IMR-90 (cell line): ENCODE data around the gene SEZ6L. TPM values are rescaled to one million over a fixed set of nuclear protein-coding genes. Genes with fewer than 3 reads are reported as not detected.

Experiments used
- ATAC-seq: fragments of 200-7000 bp; cut with Tn5 transposase; 2 replicates; pipeline ENCODE4 v1.9.1; 2020; ENCODE audit warnings: low read depth, mild to moderate bottlenecking, moderate library complexity
- BruUV-seq: library from RNA; stranded (reverse); fragments of 400-500 nt; replicated peaks from 2 replicates; lab custom pipeline; 2021; lab: Mats Ljungman, UMichigan
- CTCF ChIA-PET: fragments of 300-600 bp; formaldehyde crosslinking; extraction: SDS; loops from one replicate; lab custom pipeline; 2021; ENCODE audit warnings: antibody characterized with exemption; lab: Yijun Ruan, JAX
- POLR2A ChIA-PET: fragments of 300-600 bp; sonication (Branson Sonifier 250); formaldehyde crosslinking; loops from one replicate; lab custom pipeline; 2022; ENCODE audit warnings: antibody characterized with exemption; ENCODE audit not compliant: unreplicated experiment; lab: Charles Lee
- DNase-seq: peaks from one replicate; pipeline ENCODE4 v3.0.0; 2013
- H2AFZ ChIP-seq: replicated peaks from 2 replicates; pipeline ENCODE3; 2013; ENCODE audit warnings: low read length, mild to moderate bottlenecking; ENCODE audit not compliant: poor library complexity
- H2AK5ac ChIP-seq: 2 replicates; pipeline ENCODE4 v1.6.1; 2013; ENCODE audit warnings: low read depth, low read length, inconsistent platforms
- H2AK9ac ChIP-seq: replicated peaks from 2 replicates; pipeline ENCODE3; 2013; ENCODE audit warnings: mild to moderate bottlenecking, low read depth, low read length, moderate library complexity; ENCODE audit not compliant: poor library complexity
- H2BK120ac ChIP-seq: 2 replicates; pipeline ENCODE4 v1.6.1; 2013; ENCODE audit warnings: low read depth, low read length, inconsistent platforms
- H2BK15ac ChIP-seq: 3 replicates; pipeline ENCODE4 v1.6.1; 2013; ENCODE audit warnings: low read depth, low read length, inconsistent platforms
- H2BK20ac ChIP-seq: 2 replicates; pipeline ENCODE4 v1.6.1; 2013; ENCODE audit warnings: low read depth, mild to moderate bottlenecking, inconsistent platforms, low read length, moderate library complexity
- H2BK5ac ChIP-seq: 2 replicates; pipeline ENCODE4 v1.6.1; 2013; ENCODE audit warnings: mild to moderate bottlenecking, low read depth, low read length, inconsistent platforms; ENCODE audit not compliant: poor library complexity, severe bottlenecking
- H3K14ac ChIP-seq: replicated peaks from 2 replicates; pipeline ENCODE4 v1.6.1; 2013; ENCODE audit warnings: low read depth, low read length, inconsistent platforms
- H3K18ac ChIP-seq: 2 replicates; pipeline ENCODE4 v1.6.1; 2013; ENCODE audit warnings: low read depth, low read length, control low read depth
- H3K23ac ChIP-seq: 2 replicates; pipeline ENCODE4 v1.6.1; 2013; ENCODE audit warnings: low read depth, low read length, inconsistent platforms
- H3K27ac ChIP-seq: 2 replicates; pipeline ENCODE4 v1.5.1; 2013; ENCODE audit warnings: mild to moderate bottlenecking, control low read depth, low read length; ENCODE audit not compliant: insufficient read depth
- H3K27me3 ChIP-seq: 2 replicates; pipeline ENCODE4 v1.6.1; 2013; ENCODE audit warnings: low read length; ENCODE audit not compliant: control insufficient read depth, insufficient read depth
- H3K36me3 ChIP-seq: 2 replicates; pipeline ENCODE4 v1.6.1; 2013; ENCODE audit warnings: low read length, mixed read lengths; ENCODE audit not compliant: control insufficient read depth, insufficient read depth
- H3K4ac ChIP-seq: 2 replicates; pipeline ENCODE4 v1.6.1; 2013; ENCODE audit warnings: low read depth, low read length, inconsistent platforms
- H3K4me1 ChIP-seq: 2 replicates; pipeline ENCODE4 v1.6.1; 2013; ENCODE audit warnings: low read length, mixed read lengths; ENCODE audit not compliant: control insufficient read depth, insufficient read depth
- H3K4me2 ChIP-seq: 2 replicates; pipeline ENCODE4 v1.6.1; 2013; ENCODE audit warnings: low read depth, mild to moderate bottlenecking, control low read depth, low read length, moderate library complexity
- H3K4me3 ChIP-seq: 2 replicates; pipeline ENCODE4 v1.5.1; 2013; ENCODE audit warnings: low read depth, mild to moderate bottlenecking, control low read depth, low read length, moderate library complexity; ENCODE audit not compliant: insufficient read depth
- H3K56ac ChIP-seq: 2 replicates; pipeline ENCODE4 v1.6.1; 2013; ENCODE audit warnings: low read length, inconsistent platforms; ENCODE audit not compliant: insufficient read depth; ENCODE audit errors: extremely low read depth
- H3K79me1 ChIP-seq, 2 experiments: 2 replicates each; pipeline ENCODE4 v1.6.1; 2013; ENCODE audit warnings: low read length in 2 of 2, inconsistent platforms in 1 of 2, low read depth in 1 of 2
- H3K9ac ChIP-seq: 2 replicates; pipeline ENCODE4 v1.6.1; 2013; ENCODE audit warnings: low read depth, low read length, control low read depth
- H3K9me1 ChIP-seq: 2 replicates; pipeline ENCODE4 v1.6.1; 2013; ENCODE audit warnings: low read length, inconsistent platforms; ENCODE audit not compliant: insufficient read depth
- H3K9me3 ChIP-seq: 2 replicates; pipeline ENCODE4 v1.6.1; 2013; ENCODE audit warnings: low read length; ENCODE audit not compliant: control insufficient read depth, insufficient read depth
- H4K20me1 ChIP-seq: 2 replicates; pipeline ENCODE4 v1.6.1; 2013; ENCODE audit warnings: low read length, inconsistent platforms; ENCODE audit not compliant: insufficient read depth
- H4K5ac ChIP-seq: 2 replicates; pipeline ENCODE4 v1.6.1; 2013; ENCODE audit warnings: mild to moderate bottlenecking, low read depth, low read length, control low read depth
- H4K8ac ChIP-seq, 2 experiments: 2 replicates each; pipeline ENCODE4 v1.6.1; 2013; ENCODE audit warnings: low read depth in 2 of 2, low read length in 2 of 2, control low read depth in 1 of 2, inconsistent platforms in 1 of 2
- H4K91ac ChIP-seq: 2 replicates; pipeline ENCODE4 v1.6.1; 2013; ENCODE audit warnings: low read depth, low read length, inconsistent platforms; ENCODE audit not compliant: insufficient read depth
- BHLHE40 ChIP-seq: fragments of 150-350 bp; IDR thresholded peaks from 2 replicates; pipeline ENCODE4 v1.6.1; 2016; ENCODE audit warnings: mild to moderate bottlenecking, low read depth, low read length
- CHD1 ChIP-seq: IDR thresholded peaks from 2 replicates; pipeline ENCODE4 v1.6.1; 2012; ENCODE audit warnings: low read depth, low read length, improper control_type of control experiment
- CTCF ChIP-seq: conservative IDR thresholded peaks from 2 replicates; pipeline ENCODE4 v1.5.1; 2012; ENCODE audit warnings: mild to moderate bottlenecking, low read depth, low read length, improper control_type of control experiment
- FOS ChIP-seq: fragments of 150-350 bp; IDR thresholded peaks from 2 replicates; pipeline ENCODE4 v1.6.1; 2016; ENCODE audit warnings: low read depth, low read length
- POLR2A ChIP-seq: IDR thresholded peaks from 2 replicates; pipeline ENCODE4 v1.6.1; 2012; ENCODE audit warnings: mild to moderate bottlenecking, low read depth, low read length
- RAD21 ChIP-seq: IDR thresholded peaks from 2 replicates; pipeline ENCODE4 v1.6.1; 2012; ENCODE audit warnings: low read length, improper control_type of control experiment
- RFX5 ChIP-seq: IDR thresholded peaks from 2 replicates; pipeline ENCODE4 v1.8.0; 2012; ENCODE audit warnings: low read depth, mild to moderate bottlenecking, low read length, moderate library complexity
- SMC3 ChIP-seq: fragments of 150-350 bp; IDR thresholded peaks from 2 replicates; pipeline ENCODE4 v1.6.1; 2016; ENCODE audit warnings: low read depth, mild to moderate bottlenecking, antibody characterized with exemption, low read length, moderate library complexity
- USF2 ChIP-seq: fragments of 150-350 bp; IDR thresholded peaks from 2 replicates; pipeline ENCODE4 v1.6.1; 2017; ENCODE audit warnings: mild to moderate bottlenecking, antibody characterized with exemption, low read length, low read depth
- WGBS, 2 experiments: methylation state at CpG; one replicate each; pipeline versions ENCODE4 v1.1.5 to v1.1.7; 2013; ENCODE audit warnings: missing lambda C conversion rate in 2 of 2; ENCODE audit not compliant: insufficient read length in 1 of 2; ENCODE audit errors: extremely low coverage in 2 of 2; 5-methylcytosine and 5-hydroxymethylcytosine counted together
- dilution Hi-C: fragments of 300-500 bp; cut with HindIII; formaldehyde crosslinking; loops from one replicate; pipeline ENCODE4 v1.14.3; 2018; ENCODE audit warnings: low sequenced_read_pairs; ENCODE audit not compliant: unreplicated experiment
- in situ Hi-C: fragments of 300-500 bp; cut with MboI; formaldehyde crosslinking; loops from 3 replicates; pipeline ENCODE4 v1.14.3; 2019; ENCODE audit warnings: low sequenced_read_pairs, inconsistent platforms, mixed read lengths
- intact Hi-C: fragments of 100-400 bp; cut with micrococcal nuclease; formaldehyde crosslinking; loops from 2 replicates; pipeline ENCODE4 v1.10.0; 2022
- polyA plus RNA-seq, 3 experiments: library from polyadenylated mRNA; depleted of rRNA; stranded (reverse); fragments of >200 nt; gene quantifications; 2 replicates each; pipeline ENCODE4 v1.2.3, GENCODE V29; 2012; ENCODE audit warnings: low replicate concordance in 1 of 3
- total RNA-seq: library from RNA; depleted of rRNA; stranded (reverse); fragments of >200 nt; gene quantifications from 2 replicates; pipeline ENCODE4 v1.2.3, GENCODE V29; 2012

The SEZ6L gene
- total and polyA plus RNA-seq, 2 of the 4 experiments (the other 2 are of a cell fraction), result not detected

GRCh38 chr22:26414347-26414746 lies 245.1 kb downstream of the SEZ6L start:
- Histone ChIP-seq H3K9me3 (no peaks in the 10 kb centered on the region), H2BK5ac (no peak overlapping the region), H3K18ac (no peak overlapping the region), H2AFZ (no peak overlapping the region), H3K79me1 (no peaks in the 10 kb centered on the region), H3K23ac (no peak overlapping the region), H3K56ac (no peak overlapping the region), H4K20me1 (peaks cover 3% of the 10 kb centered on the region; the same call in 1 of the 2 replicates), H2BK15ac (no peak overlapping the region), H2AK9ac (no peak overlapping the region), H4K8ac (no peak overlapping the region), H2AK5ac (no peak overlapping the region), H3K4me3 (no peak overlapping the region), H4K91ac (no peak overlapping the region), H3K27me3 (peaks cover 27% of the 10 kb centered on the region), H3K36me3 (no peaks in the 10 kb centered on the region), H3K27ac (no peak overlapping the region), H3K4ac (no peak overlapping the region), H3K9ac (no peak overlapping the region), H3K9me1 (no peaks in the 10 kb centered on the region; the same call in 1 of the 2 replicates), H4K5ac (no peak overlapping the region), H3K4me2 (no peak overlapping the region), H2BK20ac (no peak overlapping the region), H3K14ac (no peak overlapping the region), H3K4me1 (no peaks in the 10 kb centered on the region), H2BK120ac (no peak overlapping the region)
- CTCF ChIA-PET, result no interaction called here
- ATAC-seq (no peak), DNase-seq (no peak)
- TF ChIP-seq USF2 (no peak), RFX5 (no peak), POLR2A (no peak), FOS (no peak), RAD21 (no peak), CTCF (no peak), BHLHE40 (no peak), CHD1 (no peak), SMC3 (no peak)
- intact Hi-C loops, result no loop called here
- in situ Hi-C loops, result no loop called here
- 80% methylated on average over 1 of the region's 4 CpGs; no CpG with 5 or more reads in 1 of the 2 experiments for WGBS, 2 experiments
- BruUV-seq, result no TSS peak
- POLR2A ChIA-PET, result no interaction called here
- dilution Hi-C loops, result no loop called here
